HG03575 (cell line): ENCODE data around the gene ABLIM1.

Source experiments
- ATAC-seq: cut with Tn5 transposase; IDR thresholded peaks from one replicate; pipeline ENCODE4 v1.9.1; 2021; ENCODE audit not compliant: unreplicated experiment, insufficient number of reproducible peaks, low FRiP score; ENCODE audit errors: extremely low read depth

ABLIM1 gene

DNA sequence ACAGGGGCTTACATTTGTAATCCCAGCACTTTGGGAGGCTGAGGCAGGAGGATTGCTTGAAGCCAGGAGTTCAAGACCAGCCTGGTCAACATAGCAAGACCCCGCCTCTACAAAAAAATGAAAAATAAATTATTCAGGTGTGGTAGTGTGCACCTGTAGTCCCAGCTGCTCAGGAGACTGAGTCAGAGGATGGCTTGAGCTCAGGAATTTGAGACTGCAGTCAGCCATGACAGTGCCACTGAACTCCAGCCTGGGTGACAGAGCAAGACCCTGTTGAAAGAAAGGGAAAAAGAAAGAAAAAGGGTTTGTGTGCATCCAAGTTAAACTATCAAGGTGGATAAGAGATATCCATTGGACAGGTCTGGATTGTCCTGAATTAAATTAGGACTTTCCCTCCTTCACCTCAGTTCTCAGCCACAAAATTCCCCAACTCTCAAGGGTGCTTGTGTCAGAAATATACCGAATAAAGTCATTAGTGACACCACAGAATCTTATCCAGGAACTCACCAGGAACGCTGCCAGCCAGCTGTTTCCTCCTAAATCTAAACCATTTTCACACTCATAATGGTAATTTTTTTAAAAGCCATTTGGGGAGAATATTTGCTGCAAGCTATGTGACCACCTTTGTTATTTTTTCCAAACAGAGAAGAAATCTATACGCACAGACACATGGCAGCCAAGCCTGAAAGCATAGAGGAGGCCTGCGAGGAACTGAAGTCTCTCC lies 265.8 kb downstream of the ABLIM1 start:
- no peak for ATAC-seq

DNA sequence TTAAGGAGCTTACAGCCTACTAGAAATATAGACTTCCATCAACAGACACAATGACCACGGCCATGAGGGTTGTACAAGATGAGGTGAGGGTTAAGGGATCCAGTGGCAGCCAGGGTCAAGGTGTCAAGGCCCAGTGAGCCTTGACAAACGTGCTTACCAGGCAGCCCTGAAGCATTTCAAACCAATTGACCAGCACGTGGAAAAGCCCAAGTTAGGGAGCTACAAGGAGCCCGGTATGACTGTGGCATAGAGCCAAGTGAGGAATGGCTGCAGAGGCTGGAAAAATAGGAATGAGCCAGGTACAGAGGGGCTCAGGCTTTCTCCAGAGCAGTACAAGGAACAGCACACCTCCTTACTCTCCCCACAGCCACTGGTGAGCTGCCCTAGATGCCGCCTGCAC lies 266.5 kb downstream of the ABLIM1 start:
- ATAC-seq = no peak

DNA sequence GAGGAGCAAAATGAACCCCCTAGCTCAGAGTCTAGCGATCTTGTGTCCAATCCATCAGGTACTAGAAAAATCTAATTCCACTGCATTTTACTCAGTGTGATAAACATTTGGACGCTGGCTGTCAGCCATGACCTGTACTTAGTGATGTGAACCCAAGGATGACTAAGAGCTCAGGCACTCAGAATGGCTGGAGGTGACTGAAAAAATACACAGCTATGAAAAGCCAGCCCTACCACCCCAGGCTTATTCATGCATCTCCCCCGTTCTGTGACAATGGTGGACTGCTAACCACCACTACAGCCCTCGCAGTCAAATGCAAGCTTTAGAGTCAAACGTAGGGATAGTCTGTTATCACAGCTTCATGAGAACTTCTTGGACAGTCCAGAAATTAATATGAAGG lies 268.6 kb downstream of the ABLIM1 start:
- no peak for ATAC-seq

DNA sequence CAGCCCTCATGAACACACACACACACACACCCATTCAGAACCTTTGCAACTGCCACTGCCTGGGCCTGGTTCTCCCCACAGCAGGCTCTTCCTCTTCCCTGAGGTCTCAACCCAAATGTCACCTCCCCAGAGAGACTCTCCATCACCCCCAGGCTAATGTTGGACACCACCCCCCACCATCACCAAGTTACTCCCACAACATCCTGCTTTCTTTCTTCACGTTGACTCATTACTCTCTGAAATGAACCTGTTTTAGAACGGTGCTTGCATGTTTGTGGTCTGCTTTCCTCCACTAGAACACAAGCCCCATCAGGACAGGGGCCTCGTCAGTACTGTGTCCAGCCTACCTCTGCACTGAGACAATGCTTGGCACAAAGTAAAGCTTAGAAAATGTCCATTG lies 269.8 kb downstream of the ABLIM1 start:
- ATAC-seq = peak; percentile 64

DNA sequence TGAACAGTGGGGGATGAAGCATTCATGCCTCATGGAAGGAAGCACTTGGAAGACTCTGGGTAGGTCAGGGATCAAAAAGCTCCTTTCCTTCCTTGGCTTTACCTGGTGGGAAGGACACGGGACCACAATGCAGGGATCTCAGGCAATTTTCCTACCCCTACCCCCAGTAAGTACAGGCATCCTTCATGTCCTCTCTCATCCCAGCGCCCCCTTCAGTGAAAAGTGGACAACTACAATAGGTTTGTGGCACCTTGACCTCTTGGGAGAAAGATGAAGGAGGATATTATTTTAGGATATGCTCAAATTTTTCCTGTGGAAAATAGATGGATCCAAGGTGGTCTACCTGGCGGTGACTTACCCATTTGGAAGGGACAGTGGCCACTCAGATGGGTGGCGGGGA lies 270.3 kb downstream of the ABLIM1 start:
- ATAC-seq = no peak

DNA sequence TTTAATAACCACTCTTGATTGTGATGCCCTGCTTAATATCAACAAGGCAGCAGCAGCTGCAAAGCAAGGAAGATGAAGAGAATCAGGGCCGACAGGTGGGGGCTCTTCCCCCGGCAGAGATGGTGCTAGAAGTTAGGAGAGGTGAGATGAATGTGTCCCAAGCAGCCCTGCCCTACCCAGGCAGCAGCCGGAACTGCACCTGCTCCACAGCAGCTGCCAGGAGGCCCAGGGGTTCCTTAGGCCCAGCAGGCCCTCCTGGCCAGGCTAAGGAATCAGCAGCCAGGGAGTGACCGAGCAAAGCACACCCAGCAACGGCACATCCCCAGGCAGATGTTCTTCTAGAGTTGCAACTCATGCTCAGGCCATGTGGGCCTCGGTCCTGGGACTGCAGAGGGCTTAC lies 271.6 kb downstream of the ABLIM1 start:
- ATAC-seq = no peak

DNA sequence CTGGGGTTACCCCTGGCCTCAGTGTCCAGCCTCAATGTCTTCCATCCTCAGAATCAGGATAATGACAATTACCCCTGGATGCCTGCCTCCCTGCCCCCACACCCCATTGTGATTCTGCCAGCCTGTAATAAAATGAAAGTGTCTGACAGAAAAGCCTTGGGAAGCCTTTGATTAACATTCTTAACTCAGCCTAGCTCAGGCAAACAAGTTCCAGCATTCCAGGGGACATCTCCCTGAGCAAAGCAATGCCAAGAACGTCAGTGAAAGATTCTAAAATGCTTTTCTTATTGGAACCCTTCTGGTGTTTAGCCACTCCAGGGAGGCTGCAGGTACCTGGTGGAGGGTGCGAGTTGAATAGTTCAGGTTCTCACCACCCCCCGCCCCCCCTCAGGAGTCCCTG lies 272.5 kb downstream of the ABLIM1 start:
- ATAC-seq = no peak

DNA sequence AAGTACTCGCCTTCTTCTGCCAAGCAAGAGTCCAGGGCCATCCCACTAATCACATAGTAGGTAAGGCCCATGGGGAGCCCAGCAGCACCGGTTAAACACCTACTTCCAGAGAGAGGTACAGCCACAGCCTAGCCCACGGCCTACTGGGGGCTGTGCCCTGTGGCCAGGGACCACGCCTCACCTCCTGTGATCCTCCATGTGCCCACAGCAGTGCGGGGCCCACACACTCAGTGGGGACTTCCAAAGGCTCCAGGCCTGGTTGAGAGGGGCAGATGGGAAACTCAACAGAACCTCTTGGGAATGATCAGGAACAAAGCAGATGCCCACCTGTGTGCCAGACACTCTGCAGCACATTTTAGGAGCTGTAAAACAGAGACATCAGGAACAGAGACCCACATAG lies 273.5 kb downstream of the ABLIM1 start:
- no peak for ATAC-seq

DNA sequence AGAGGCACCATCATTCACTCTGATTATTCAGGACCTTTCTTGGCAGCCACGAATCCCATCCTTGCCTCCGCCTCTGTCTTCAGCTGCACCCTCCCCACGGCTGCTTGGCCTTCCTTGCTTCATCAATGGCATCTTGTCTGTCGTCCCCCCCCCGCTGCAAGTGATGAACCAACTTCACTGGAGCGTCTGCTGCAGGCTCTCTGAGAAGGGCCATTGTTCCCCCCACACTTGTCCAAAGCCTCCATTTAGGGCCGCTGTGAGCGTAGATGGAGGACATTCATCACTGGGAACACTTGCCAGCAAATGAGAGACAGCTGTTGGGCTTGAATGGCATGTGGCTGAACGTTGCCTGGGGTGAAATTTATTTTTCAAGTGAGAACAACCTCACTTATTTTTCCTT lies 273.9 kb downstream of the ABLIM1 start:
- ATAC-seq = no peak
